Activated CD8-positive, alpha-beta memory T cell treated with anti-CD3 and anti-CD28 coated beads for 4 hours (primary cell): Measurements from ENCODE around the gene PGRMC2.
"Not testable (repeated sequence)": the region's sequence is repeated elsewhere in the genome, so short reads cannot be mapped to it uniquely, and the experiment has no call there.

Experiments used
- DNase-seq, 2 donors: peaks; one replicate each; pipeline ENCODE4 v3.0.0-alpha.2; 2020; ENCODE audit warnings: low read depth in 2 of 2

The PGRMC2 gene

GRCh38 chr4:128268970-128269369 lies 18.6 kb downstream of the PGRMC2 start:
- DNase-seq: no peak

DNA sequence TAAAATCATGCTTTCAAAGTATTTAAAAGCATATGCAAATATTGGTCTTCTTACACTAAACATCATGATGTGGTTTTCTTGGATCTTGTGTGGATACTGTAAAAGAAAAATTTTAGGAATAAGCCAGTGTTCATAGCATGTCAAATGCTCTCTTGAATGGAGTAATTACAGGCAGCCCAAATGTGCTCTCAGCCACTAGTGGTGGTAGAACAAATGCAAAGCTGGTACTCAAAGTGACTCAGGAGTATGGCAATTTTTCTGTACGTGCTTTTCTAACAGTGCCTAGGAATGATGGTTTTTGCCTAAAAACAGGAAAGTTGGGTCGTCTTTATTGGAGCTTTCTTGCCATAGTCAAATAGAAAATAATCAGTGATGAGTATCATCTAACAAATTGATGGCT lies 19.9 kb downstream of the PGRMC2 start:
- DNase-seq: no peak

GRCh38 chr4:128267171-128267570 lies 20.4 kb downstream of the PGRMC2 start:
- DNase-seq: not testable (repeated sequence)

DNA sequence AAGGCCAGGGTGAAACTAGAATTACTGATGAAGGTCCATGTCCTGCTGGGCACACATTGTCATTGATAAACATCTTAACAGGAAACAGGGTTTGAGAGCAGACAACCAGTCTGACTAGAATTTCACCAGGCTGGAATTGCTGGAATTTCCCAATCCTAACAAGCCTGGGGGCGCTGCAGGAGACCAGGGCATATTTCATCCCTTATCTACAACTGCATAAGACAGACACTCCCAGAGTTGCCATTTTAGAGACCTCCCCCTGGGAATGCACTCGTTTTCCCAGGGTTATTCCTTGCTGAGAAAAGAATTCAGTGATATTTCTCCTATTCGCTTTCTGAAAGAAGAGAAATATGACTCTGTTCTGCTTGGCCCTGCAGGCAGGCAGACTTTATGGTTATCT lies 22.1 kb downstream of the PGRMC2 start:
- not testable (repeated sequence) for DNase-seq

- not testable (repeated sequence) for DNase-seq
These were observed 27.7 kb downstream of the PGRMC2 start for GRCh38 chr4:128259889-128260288.

- not testable (repeated sequence) for DNase-seq
These were observed 29.4 kb downstream of the PGRMC2 start for GRCh38 chr4:128258166-128258565.

- DNase-seq: no peak
These were observed 31.1 kb downstream of the PGRMC2 start for GRCh38 chr4:128256539-128256938.

GRCh38 chr4:128255906-128256305 lies 31.7 kb downstream of the PGRMC2 start:
- DNase-seq: no peak

DNA sequence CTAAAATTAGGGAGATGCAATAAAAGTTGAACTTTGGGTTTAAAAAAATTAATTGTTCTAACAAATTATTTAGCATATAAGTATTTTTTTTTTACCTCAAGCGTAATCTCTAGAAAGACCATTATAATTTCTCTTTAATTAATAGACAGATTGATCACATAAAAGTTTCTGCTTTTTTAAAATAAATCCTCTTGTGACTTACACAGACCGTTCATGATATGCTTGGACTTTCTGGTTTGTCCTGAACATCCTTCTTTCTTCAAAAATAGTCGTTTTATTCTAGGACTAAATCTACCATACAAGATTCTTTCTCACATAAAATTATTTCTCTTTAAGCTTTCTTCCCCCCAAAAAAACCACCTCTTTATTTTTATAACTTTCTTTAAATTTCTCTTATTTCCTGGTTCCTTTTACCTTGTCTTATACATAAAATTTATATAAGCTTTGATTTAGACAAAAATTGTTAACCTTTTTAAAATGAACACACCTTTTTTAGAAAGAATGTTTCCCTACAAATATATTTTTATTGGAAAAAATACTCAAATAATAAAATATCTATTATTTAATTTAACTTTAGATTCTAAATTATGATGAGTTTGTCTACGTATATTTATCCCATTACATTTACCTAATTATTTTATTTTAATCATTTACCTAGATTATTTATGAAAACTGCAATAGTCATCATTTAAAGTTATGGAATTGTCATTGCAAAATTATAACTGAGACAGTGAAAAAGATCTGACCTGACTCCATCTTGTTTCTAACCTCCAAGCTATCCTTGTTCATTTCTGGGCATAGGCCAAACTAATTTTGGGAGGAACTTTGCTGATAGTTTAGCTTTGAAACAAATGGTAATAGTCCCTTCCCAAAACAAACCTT lies 37.6 kb downstream of the PGRMC2 start:
- no peak for DNase-seq

- DNase-seq: no peak
These were observed 39.7 kb downstream of the PGRMC2 start for GRCh38 chr4:128247906-128248305.

- not testable (repeated sequence) for DNase-seq
These were observed 42.2 kb downstream of the PGRMC2 start for GRCh38 chr4:128245391-128245790.

DNA sequence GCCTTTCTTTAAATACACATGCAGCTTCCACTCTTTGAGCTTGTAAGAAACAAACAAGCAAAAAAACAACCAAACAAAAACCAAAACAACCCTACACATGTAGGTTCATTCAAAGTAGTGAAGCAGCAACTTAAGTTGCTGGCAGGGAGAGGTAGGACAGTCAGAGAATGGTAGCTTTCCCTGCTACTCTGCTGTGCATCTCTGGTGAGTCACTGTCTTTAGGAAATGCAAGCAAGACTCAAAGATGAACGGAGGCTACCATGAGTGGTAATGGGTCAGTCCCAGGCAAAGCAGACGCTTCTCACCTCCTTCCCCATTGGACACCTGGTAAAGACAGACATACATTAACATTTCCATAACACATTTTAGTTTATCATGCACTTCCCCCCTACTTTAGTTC lies 43.2 kb downstream of the PGRMC2 start:
- DNase-seq: no peak

DNA sequence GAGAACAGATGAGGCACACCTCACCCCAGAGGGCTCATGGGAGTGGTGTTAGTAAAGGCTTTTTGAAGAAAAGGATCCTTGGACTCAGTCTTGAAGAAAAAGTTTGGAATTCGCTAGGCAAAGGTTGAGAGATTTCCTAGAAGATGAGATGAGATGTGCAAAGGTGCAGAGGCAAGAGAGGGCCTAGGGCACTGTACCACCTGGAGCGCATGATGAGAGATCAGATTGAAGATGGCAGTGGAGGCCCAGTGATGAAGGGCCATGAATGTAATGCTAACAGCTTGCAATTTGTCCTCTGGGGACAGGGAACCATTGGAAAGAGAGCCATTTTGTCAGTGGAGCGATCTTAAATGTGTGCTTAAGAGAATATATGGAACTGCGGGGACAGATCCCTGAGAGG lies 45.0 kb downstream of the PGRMC2 start:
- no peak for DNase-seq

GRCh38 chr4:128241981-128242380 lies 45.6 kb downstream of the PGRMC2 start:
- DNase-seq: no peak

- no peak for DNase-seq
These were observed 46.1 kb downstream of the PGRMC2 start for GRCh38 chr4:128241425-128241913.

- no peak for DNase-seq
These were observed 46.6 kb downstream of the PGRMC2 start for GRCh38 chr4:128241019-128241418.

- no peak for DNase-seq
These were observed 52.8 kb downstream of the PGRMC2 start for GRCh38 chr4:128234836-128235235.

GRCh38 chr4:128232719-128233118 lies 54.9 kb downstream of the PGRMC2 start:
- no peak for DNase-seq

- DNase-seq: no peak
These were observed 58.5 kb downstream of the PGRMC2 start for GRCh38 chr4:128228845-128229795.

GRCh38 chr4:128227991-128228571 lies 59.5 kb downstream of the PGRMC2 start:
- DNase-seq: no peak

DNA sequence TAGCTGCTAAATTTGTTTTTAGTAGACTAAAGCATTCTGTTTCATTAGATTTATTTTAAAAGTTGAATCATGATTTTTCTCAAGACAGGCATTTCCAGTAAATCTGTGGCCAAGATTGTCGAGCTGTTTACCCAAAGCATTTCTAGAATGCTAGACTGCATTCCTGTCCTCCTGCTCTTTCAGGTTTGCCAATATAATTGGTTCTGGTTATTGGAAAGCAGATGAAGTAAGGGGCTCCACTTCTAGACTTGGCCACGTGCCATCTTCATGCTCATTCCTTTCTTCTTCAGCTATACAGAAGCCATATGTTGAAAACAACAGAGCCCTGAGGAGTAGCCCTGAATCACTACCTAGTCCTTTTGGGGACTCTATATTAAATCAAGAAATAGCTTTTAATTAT lies 62.5 kb downstream of the PGRMC2 start:
- DNase-seq: no peak

GRCh38 chr4:128221586-128221985 lies 66.0 kb downstream of the PGRMC2 start:
- DNase-seq: no peak
